Panc1 (cell line): ENCODE data around the gene FAM76A. TPM values are rescaled to one million over a fixed set of nuclear protein-coding genes. Genes with fewer than 3 reads are reported as not detected.

Source experiments
- ATAC-seq: fragments of 200-7000 bp; cut with Tn5 transposase; 2 replicates; pipeline ENCODE4 v1.9.1; 2020; ENCODE audit warnings: mild to moderate bottlenecking, moderate library complexity
- BruUV-seq: library from RNA; stranded (reverse); fragments of 400-500 nt; replicated peaks from 2 replicates; lab custom pipeline; 2021; lab: Mats Ljungman, UMichigan
- CTCF ChIA-PET: fragments of 300-600 bp; sonication (Branson Sonifier 250); formaldehyde crosslinking; loops from one replicate; lab custom pipeline; 2022; ENCODE audit warnings: antibody characterized with exemption; lab: Charles Lee
- POLR2A ChIA-PET: fragments of 300-600 bp; sonication (Branson Sonifier 250); formaldehyde crosslinking; loops from one replicate; lab custom pipeline; 2022; ENCODE audit warnings: antibody characterized with exemption; lab: Charles Lee
- DNase-seq: peaks from one replicate; pipeline ENCODE4 v3.0.0-alpha.2; 2010; ENCODE audit warnings: low read depth, low spot score
- H3K27ac ChIP-seq: 2 replicates; pipeline ENCODE4 v1.5.1; 2011; ENCODE audit warnings: mild to moderate bottlenecking, low read length, inconsistent platforms
- H3K27me3 ChIP-seq: fragments of 200-500 bp; sonication (Bioruptor generic); 2 replicates; pipeline ENCODE4 v1.6.0; 2014; ENCODE audit warnings: low read length, inconsistent platforms; ENCODE audit not compliant: control insufficient read depth, insufficient read depth
- H3K36me3 ChIP-seq: fragments of 200-500 bp; sonication (Bioruptor generic); 2 replicates; pipeline ENCODE4 v1.5.1; 2014; ENCODE audit warnings: inconsistent platforms, mild to moderate bottlenecking, low read length, moderate library complexity; ENCODE audit not compliant: control insufficient read depth, insufficient read depth
- H3K4me1 ChIP-seq: 2 replicates; pipeline ENCODE4 v1.5.1; 2011; ENCODE audit warnings: inconsistent platforms, mild to moderate bottlenecking, low read length, moderate library complexity; ENCODE audit not compliant: control insufficient read depth, insufficient read depth
- H3K4me3 ChIP-seq, 2 experiments: 2 replicates each; pipeline ENCODE4 v1.5.1; 2011 to 2012; ENCODE audit warnings: low read depth in 2 of 2, low read length in 2 of 2, mild to moderate bottlenecking in 2 of 2, inconsistent platforms in 1 of 2, moderate library complexity in 1 of 2
- H3K9me3 ChIP-seq: fragments of 200-500 bp; sonication (Bioruptor generic); 2 replicates; pipeline ENCODE4 v1.5.1; 2014; ENCODE audit warnings: low read depth, mild to moderate bottlenecking, inconsistent platforms, low read length, moderate library complexity; ENCODE audit not compliant: control insufficient read depth, insufficient read depth
- CTCF ChIP-seq: fragments of 450-650 bp; IDR thresholded peaks from 2 replicates; pipeline ENCODE4 v1.5.1; 2017; ENCODE audit warnings: mild to moderate bottlenecking
- POLR2AphosphoS5 ChIP-seq: IDR thresholded peaks from 2 replicates; pipeline ENCODE4 v1.6.1; 2012; ENCODE audit warnings: mild to moderate bottlenecking, low read depth, low read length, moderate library complexity
- REST ChIP-seq, 2 experiments: IDR thresholded peaks; 2 replicates each; pipeline ENCODE4 v1.6.1; 2011 to 2012; ENCODE audit warnings: low read depth in 2 of 2, control low read depth in 1 of 2, low read length in 1 of 2, mild to moderate bottlenecking in 1 of 2, moderate library complexity in 1 of 2; ENCODE audit not compliant: insufficient read depth in 1 of 2
- SIN3A ChIP-seq: IDR thresholded peaks from 2 replicates; pipeline ENCODE4 v1.6.1; 2012; ENCODE audit warnings: low read depth, mild to moderate bottlenecking, low read length, moderate library complexity, borderline replicate concordance; ENCODE audit not compliant: insufficient read depth
- TCF7L2 ChIP-seq: IDR thresholded peaks from 2 replicates; pipeline ENCODE4 v1.6.1; 2011; ENCODE audit warnings: mild to moderate bottlenecking, low read depth, low read length, inconsistent platforms
- in situ Hi-C: cut with HindIII; loops from 2 replicates; pipeline ENCODE4 v1.10.0; 2016; ENCODE audit warnings: low sequenced_read_pairs, low pct_unique_long_range_greater_than_20kb
- intact Hi-C: fragments of 100-400 bp; cut with micrococcal nuclease; formaldehyde crosslinking; loops from one replicate; pipeline ENCODE4 v1.10.0; 2022; ENCODE audit not compliant: unreplicated experiment
- total RNA-seq: library from RNA; stranded (reverse); gene quantifications from one replicate; pipeline ENCODE4 v1.2.1, GENCODE V29; 2021; ENCODE audit not compliant: unreplicated experiment

FAM76A gene
- total RNA-seq, 1 experiment from 2014 or later = 15.4 TPM

- TF ChIP-seq CTCF = no peak
- no peak for TF ChIP-seq POLR2AphosphoS5
- no peak for TF ChIP-seq TCF7L2
- no peak for TF ChIP-seq REST (IDR thresholded peaks at IDR 0.05; ENCODE audit: insufficient read depth in 1 of 2, low read depth in 2 of 2, low read length in 1 of 2)
- TF ChIP-seq SIN3A = no peak
- Histone ChIP-seq H3K9me3 (no peaks in the 10 kb centered on the region), H3K36me3 (no peaks in the 10 kb centered on the region), H3K27me3 (no peaks in the 10 kb centered on the region), H3K4me3 (no peak overlapping the region), H3K27ac (no peak overlapping the region), H3K4me1 (no peaks in the 10 kb centered on the region)
- intact Hi-C loops (no loop called here), in situ Hi-C loops (no loop called here)
- no TSS peak for BruUV-seq
- CTCF ChIA-PET = no interaction called here
- POLR2A ChIA-PET = interaction anchor here (0.6 kb wide), 1 partner anchor 72 kb away, joined by 3 read pairs; no protein-coding TSS in a partner anchor
- DNase-seq (no peak), ATAC-seq (no peak)
These were observed 29.5 kb downstream of the FAM76A start for GRCh38 chr1:27755286-27755685.

GRCh38 chr1:27755865-27756264 lies 30.1 kb downstream of the FAM76A start:
- ChIA-PET POLR2A (interaction anchor here (0.6 kb wide), 1 partner anchor 71 kb away, joined by 3 read pairs; no protein-coding TSS in a partner anchor), CTCF (no interaction called here)
- H3K36me3 ChIP-seq = no peaks in the 10 kb centered on the region
- H3K4me3 ChIP-seq = no peak overlapping the region
- DNase-seq (no peak), ATAC-seq (no peak)
- in situ Hi-C loops (no loop called here), intact Hi-C loops (no loop called here)
- no peak overlapping the region for H3K27ac ChIP-seq
- H3K4me1 ChIP-seq = no peaks in the 10 kb centered on the region
- H3K27me3 ChIP-seq = no peaks in the 10 kb centered on the region
- TF ChIP-seq CTCF (no peak), POLR2AphosphoS5 (no peak), TCF7L2 (no peak), REST (IDR thresholded peaks at IDR 0.05; ENCODE audit: insufficient read depth in 1 of 2, low read depth in 2 of 2, low read length in 1 of 2) (no peak), SIN3A (no peak)
- no TSS peak for BruUV-seq
- H3K9me3 ChIP-seq = no peaks in the 10 kb centered on the region
